Fibroblast of lung (primary cell): Measurements from ENCODE around the gene NUP37.

Source experiments
- EZH2 ChIP-seq: IDR thresholded peaks from 2 replicates; pipeline ENCODE4 v1.5.1; 2012; ENCODE audit warnings: low read length, control low read depth, mild to moderate bottlenecking; ENCODE audit errors: missing control alignments
- TF ChIP-seq, protein P1 (sequence below), 2 donors: IDR thresholded peaks in 1 of 2; conservative IDR thresholded peaks in 1 of 2; 1 replicate in 1 of 2; 2 replicates in 1 of 2; pipeline ENCODE4 v1.5.1; 2011 to 2012; ENCODE audit warnings: low read length in 2 of 2, control low read depth in 1 of 2, inconsistent platforms in 1 of 2, low read depth in 1 of 2, mild to moderate bottlenecking in 1 of 2

DNA sequence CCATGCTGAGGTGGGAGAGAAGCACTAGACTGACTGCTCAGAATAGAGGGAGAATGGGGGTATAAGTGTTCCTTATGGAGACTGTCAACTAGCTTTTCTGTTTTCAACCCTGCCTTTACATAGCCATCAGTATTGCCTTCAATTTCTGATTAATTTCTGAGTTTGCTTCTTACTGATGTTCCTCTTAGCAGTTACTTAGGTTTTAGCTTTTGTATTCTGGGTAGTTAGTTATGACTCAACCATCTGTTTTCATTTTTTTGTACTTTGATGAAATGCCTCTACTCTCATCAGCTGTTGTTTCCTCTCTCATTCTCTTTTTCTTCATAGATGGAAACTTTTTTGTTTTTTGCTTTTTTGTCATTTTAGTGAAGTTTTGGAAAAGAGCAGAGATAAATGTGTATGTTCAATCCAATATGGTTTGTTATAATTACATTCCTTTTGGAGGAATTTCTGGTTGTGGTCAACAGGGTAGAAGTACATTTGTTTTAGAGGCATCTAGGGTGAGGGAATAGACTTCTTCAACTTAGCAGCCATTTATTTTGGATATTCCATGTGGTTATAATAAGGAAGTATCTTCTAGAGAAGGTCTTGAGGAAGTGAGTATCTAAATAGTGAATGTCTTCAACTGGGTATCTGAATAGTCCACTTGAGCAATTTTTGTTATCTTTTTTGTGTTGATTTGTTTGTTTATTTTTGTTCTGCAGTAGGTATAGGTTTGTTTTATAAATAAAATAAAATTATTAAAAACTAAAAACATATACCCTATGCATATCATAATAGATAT lies 48.1 kb upstream of the NUP37 start:
- TF ChIP-seq, protein P1, sequence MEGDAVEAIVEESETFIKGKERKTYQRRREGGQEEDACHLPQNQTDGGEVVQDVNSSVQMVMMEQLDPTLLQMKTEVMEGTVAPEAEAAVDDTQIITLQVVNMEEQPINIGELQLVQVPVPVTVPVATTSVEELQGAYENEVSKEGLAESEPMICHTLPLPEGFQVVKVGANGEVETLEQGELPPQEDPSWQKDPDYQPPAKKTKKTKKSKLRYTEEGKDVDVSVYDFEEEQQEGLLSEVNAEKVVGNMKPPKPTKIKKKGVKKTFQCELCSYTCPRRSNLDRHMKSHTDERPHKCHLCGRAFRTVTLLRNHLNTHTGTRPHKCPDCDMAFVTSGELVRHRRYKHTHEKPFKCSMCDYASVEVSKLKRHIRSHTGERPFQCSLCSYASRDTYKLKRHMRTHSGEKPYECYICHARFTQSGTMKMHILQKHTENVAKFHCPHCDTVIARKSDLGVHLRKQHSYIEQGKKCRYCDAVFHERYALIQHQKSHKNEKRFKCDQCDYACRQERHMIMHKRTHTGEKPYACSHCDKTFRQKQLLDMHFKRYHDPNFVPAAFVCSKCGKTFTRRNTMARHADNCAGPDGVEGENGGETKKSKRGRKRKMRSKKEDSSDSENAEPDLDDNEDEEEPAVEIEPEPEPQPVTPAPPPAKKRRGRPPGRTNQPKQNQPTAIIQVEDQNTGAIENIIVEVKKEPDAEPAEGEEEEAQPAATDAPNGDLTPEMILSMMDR (conservative IDR thresholded peaks at IDR 0.05 in 1 of 2, IDR thresholded peaks at IDR 0.05 in 1 of 2; ENCODE audit: low read depth in 1 of 2, low read length in 2 of 2) = no peak
- no peak for TF ChIP-seq EZH2
